Measurements from ENCODE around the gene AGPAT2. TPM values are rescaled to one million over a fixed set of nuclear protein-coding genes. Genes with fewer than 3 reads are reported as not detected.

AGPAT2 gene
- polyA plus RNA-seq, 1 of the 3 experiments (the other 2 are of a cell fraction): 46.8 TPM

GRCh38 chr9:136723362-136723976 is 36.2 kb upstream of the AGPAT2 start:
- no peaks in the 10 kb centered on the region for H3K27me3 ChIP-seq (ENCODE audit: insufficient read depth)
- POLR2A ChIA-PET: interaction anchor here (1.0 kb wide), 1 partner anchor 9 kb away, joined by 6 read pairs; no protein-coding TSS in a partner anchor
- peaks cover 24% of the 10 kb centered on the region for H3F3A ChIP-seq (replicated peaks; ENCODE audit: insufficient read depth)
- H4K20me1 ChIP-seq (ENCODE audit: insufficient read depth): peaks cover 70% of the 10 kb centered on the region
- H3K4me3 ChIP-seq (ENCODE audit: low read depth in 2 of 2, low read length in 1 of 2): no peak overlapping the region
- H2AFZ ChIP-seq (ENCODE audit: low read depth): no peak overlapping the region
- H3K9me2 ChIP-seq: no peaks in the 10 kb centered on the region
- no peak for DNase-seq
- CTCF ChIA-PET: interaction anchor here (0.7 kb wide), 1 partner anchor 40 kb away, joined by 3 read pairs; no protein-coding TSS in a partner anchor
- H3K79me2 ChIP-seq (ENCODE audit: insufficient read depth): peaks cover 41% of the 10 kb centered on the region
- WGBS (ENCODE audit: low lambda C conversion rate): 100% methylated on average over 5 of the region's 32 CpGs
- H3K36me3 ChIP-seq (replicated peaks in 1 of 2; ENCODE audit: control insufficient read depth in 1 of 2, insufficient read depth in 2 of 2, low read length in 1 of 2): peaks cover 25 to 38% of the 10 kb centered on the region in 2 experiments
- no peak overlapping the region for H3K4me2 ChIP-seq
- H3K27ac ChIP-seq (ENCODE audit: low read depth in 2 of 2, low read length in 1 of 2): no peak overlapping the region
- H3K4me1 ChIP-seq (ENCODE audit: control insufficient read depth in 1 of 2, insufficient read depth in 2 of 2, low read depth in 1 of 2, low read length in 1 of 2): peaks cover 8 to 21% of the 10 kb centered on the region in 2 experiments; a peak in 1 of 4 replicates
- TF ChIP-seq CTCF (IDR thresholded peaks at IDR 0.05) (no peak), FOXJ3 (CRISPR knock-in tag; IDR thresholded peaks at IDR 0.05) (no peak), ZBTB33 (IDR thresholded peaks at IDR 0.05; ENCODE audit: borderline replicate concordance, low read depth) (no peak), RAD21 (IDR thresholded peaks at IDR 0.05; ENCODE audit: low read length) (no peak), PBX3 (IDR thresholded peaks at IDR 0.05) (no peak), NRF1 (IDR thresholded peaks at IDR 0.05; ENCODE audit: low read depth, low read length) (no peak), TAF1 (IDR thresholded peaks at IDR 0.05; ENCODE audit: borderline replicate concordance, low read depth, low read length) (no peak), TCF12 (IDR thresholded peaks at IDR 0.05) (no peak), FOXM1 (IDR thresholded peaks at IDR 0.05; ENCODE audit: low read depth) (no peak), TEAD4 (IDR thresholded peaks at IDR 0.05; ENCODE audit: borderline replicate concordance, insufficient read depth) (no peak), RFX5 (IDR thresholded peaks at IDR 0.05; ENCODE audit: low read length) (no peak), JUND (IDR thresholded peaks at IDR 0.05) (no peak), MXI1 (IDR thresholded peaks at IDR 0.05; ENCODE audit: low read depth, low read length) (no peak), REST (IDR thresholded peaks at IDR 0.05; ENCODE audit: low read depth, low read length) (no peak), GATA2 (CRISPR knock-in tag; IDR thresholded peaks at IDR 0.05) (no peak), USF2 (IDR thresholded peaks at IDR 0.05; ENCODE audit: borderline replicate concordance, low read depth, low read length) (no peak)
- H3K9me3 ChIP-seq: no peaks in the 10 kb centered on the region
- H3K9ac ChIP-seq: no peak overlapping the region
